Measurements from ENCODE around the gene KCNA2. TPM values are rescaled to one million over a fixed set of nuclear protein-coding genes. Genes with fewer than 3 reads are reported as not detected.

The KCNA2 gene
- polyA plus RNA-seq, 3 donors: not detected

- H4K20me1 ChIP-seq (ENCODE audit: insufficient read depth, low read length): no peaks in the 10 kb centered on the region
- H2AFZ ChIP-seq (ENCODE audit: insufficient read depth, low read depth, low read length, poor library complexity, severe bottlenecking): no peak overlapping the region
- Mint-ChIP-seq H3K4me3 (no peak overlapping the region), H3K27ac (peak overlapping the region in 6 of 7 donors; percentile 80 to 92 (median 88)), H3K27me3 (ENCODE audit: low read depth in 3 of 3) (no peaks in the 10 kb centered on the region), H3K4me1 (peaks cover 33% of the 10 kb centered on the region), H3K36me3 (no peaks in the 10 kb centered on the region), H3K9me3 (peaks cover 0 to 3% (median 0%) of the 10 kb centered on the region in 7 donors)
- H3K4me2 ChIP-seq (replicated peaks; ENCODE audit: extremely low read depth, low read length, poor library complexity, severe bottlenecking): no peak overlapping the region
- intact Hi-C loops (cut with micrococcal nuclease): loop anchor here (5.0 to 10.0 kb wide), 4 partner anchors 38 to 241 kb away; partner anchors contain the start of genes CD53 (in 1 of the 2) and KCNA3 (in 1 of the 2)
- H3K4me1 ChIP-seq (ENCODE audit: control insufficient read depth in 1 of 2, insufficient read depth in 2 of 2, low read length in 2 of 2): peaks cover 37 to 41% of the 10 kb centered on the region in 2 donors
- H3K27me3 ChIP-seq (ENCODE audit: control insufficient read depth in 2 of 2, insufficient read depth in 2 of 2, low read length in 2 of 2): no peaks in the 10 kb centered on the region
- WGBS (ENCODE audit: insufficient coverage): 100% methylated on average over 1 of the region's 1 CpG
- no peaks in the 10 kb centered on the region for H3K9me3 ChIP-seq (replicated peaks in 1 of 2; ENCODE audit: control insufficient read depth in 1 of 2, insufficient read depth in 1 of 2, low read length in 2 of 2)
- H3K79me2 ChIP-seq (ENCODE audit: insufficient read depth, low read length): no peaks in the 10 kb centered on the region
- H3K9ac ChIP-seq (ENCODE audit: insufficient read depth, low read length, poor library complexity, severe bottlenecking): no peak overlapping the region
- peak overlapping the region in 1 of 2 donors; percentile 80 for H3K27ac ChIP-seq (ENCODE audit: low read depth in 1 of 2, low read length in 2 of 2)
- TF ChIP-seq CTCF (IDR thresholded peaks at IDR 0.05): no peak
- no peak overlapping the region for H3K4me3 ChIP-seq (replicated peaks in 1 of 3; ENCODE audit: low read depth in 2 of 3, low read length in 3 of 3)
- no peak for DNase-seq
- H3K36me3 ChIP-seq (replicated peaks in 1 of 2; ENCODE audit: control insufficient read depth in 1 of 2, insufficient read depth in 2 of 2, low read length in 2 of 2): no peaks in the 10 kb centered on the region
Measured at GRCh38 chr1:110634086-110634454, 27.9 kb upstream of the KCNA2 start.

GRCh38 chr1:110633646-110634030, 27.5 kb upstream of the KCNA2 start:
- no peaks in the 10 kb centered on the region for H3K27me3 Mint-ChIP-seq (ENCODE audit: low read depth in 3 of 3)
- no peaks in the 10 kb centered on the region for H4K20me1 ChIP-seq (ENCODE audit: insufficient read depth, low read length)
- peaks cover 37% of the 10 kb centered on the region for H3K4me1 Mint-ChIP-seq
- H3K9me3 Mint-ChIP-seq: peaks cover 0 to 3% (median 0%) of the 10 kb centered on the region in 7 donors
- H3K9ac ChIP-seq (ENCODE audit: insufficient read depth, low read length, poor library complexity, severe bottlenecking): no peak overlapping the region
- peak overlapping the region in 3 of 7 donors; percentile 14 to 82 (median 70) for H3K27ac Mint-ChIP-seq
- DNase-seq: no peak
- no peaks in the 10 kb centered on the region for H3K27me3 ChIP-seq (ENCODE audit: control insufficient read depth in 2 of 2, insufficient read depth in 2 of 2, low read length in 2 of 2)
- H3K79me2 ChIP-seq (ENCODE audit: insufficient read depth, low read length): no peaks in the 10 kb centered on the region
- H3K36me3 ChIP-seq (replicated peaks in 1 of 2; ENCODE audit: control insufficient read depth in 1 of 2, insufficient read depth in 2 of 2, low read length in 2 of 2): no peaks in the 10 kb centered on the region
- TF ChIP-seq CTCF (IDR thresholded peaks at IDR 0.05): no peak
- no peaks in the 10 kb centered on the region for H3K9me3 ChIP-seq (replicated peaks in 1 of 2; ENCODE audit: control insufficient read depth in 1 of 2, insufficient read depth in 1 of 2, low read length in 2 of 2)
- H3K4me3 ChIP-seq (replicated peaks in 1 of 3; ENCODE audit: low read depth in 2 of 3, low read length in 3 of 3): no peak overlapping the region
- no peaks in the 10 kb centered on the region for H3K36me3 Mint-ChIP-seq
- H3K4me3 Mint-ChIP-seq: no peak overlapping the region
- no peak overlapping the region for H3K4me2 ChIP-seq (replicated peaks; ENCODE audit: extremely low read depth, low read length, poor library complexity, severe bottlenecking)
- WGBS (ENCODE audit: insufficient coverage): 100% methylated on average over 1 of the region's 2 CpGs
- peaks cover 40 to 43% of the 10 kb centered on the region in 2 donors for H3K4me1 ChIP-seq (ENCODE audit: control insufficient read depth in 1 of 2, insufficient read depth in 2 of 2, low read length in 2 of 2)
- intact Hi-C loops (cut with micrococcal nuclease): loop anchor here (5.0 to 10.0 kb wide), 4 partner anchors 39 to 241 kb away; partner anchors contain the start of genes CD53 (in 1 of the 2) and KCNA3 (in 1 of the 2)
- no peak overlapping the region for H3K27ac ChIP-seq (ENCODE audit: low read depth in 1 of 2, low read length in 2 of 2)
- H2AFZ ChIP-seq (ENCODE audit: insufficient read depth, low read depth, low read length, poor library complexity, severe bottlenecking): no peak overlapping the region

Data from CD14-positive monocyte (primary cell).